OCI-LY7 (cell line): ENCODE data around the gene KCNIP3. TPM values are rescaled to one million over a fixed set of nuclear protein-coding genes. Genes with fewer than 3 reads are reported as not detected.

Source experiments
- BruUV-seq: library from RNA; stranded (reverse); fragments of 400-500 nt; replicated peaks from 2 replicates; lab custom pipeline; 2021; lab: Mats Ljungman, UMichigan
- CTCF ChIA-PET: fragments of 300-600 bp; sonication (Branson Sonifier 250); formaldehyde crosslinking; loops from one replicate; lab custom pipeline; 2022; ENCODE audit warnings: antibody characterized with exemption; ENCODE audit not compliant: unreplicated experiment; lab: Charles Lee
- POLR2A ChIA-PET: fragments of 300-600 bp; sonication (Branson Sonifier 250); formaldehyde crosslinking; loops from one replicate; lab custom pipeline; 2022; ENCODE audit warnings: antibody characterized with exemption; lab: Charles Lee
- DNase-seq: peaks from one replicate; pipeline ENCODE4 v3.0.0-alpha.2; 2015; ENCODE audit warnings: low spot score
- H2AFZ ChIP-seq: fragments of 200-600 bp; sonication (generic), shearing (Covaris generic); 2 replicates; pipeline ENCODE4 v1.6.1; 2014; ENCODE audit warnings: mild to moderate bottlenecking, antibody characterized with exemption, low read length, moderate library complexity
- H3K27ac ChIP-seq: fragments of 200-600 bp; sonication (generic); 2 replicates; pipeline ENCODE4 v1.5.1; 2014; ENCODE audit warnings: mixed run types, low read depth, mild to moderate bottlenecking, moderate library complexity, low read length, inconsistent platforms; ENCODE audit not compliant: poor library complexity, severe bottlenecking
- H3K36me3 ChIP-seq: fragments of 200-600 bp; sonication (generic); 2 replicates; pipeline ENCODE4 v1.6.1; 2014; ENCODE audit warnings: mild to moderate bottlenecking, antibody characterized with exemption, low read length, moderate library complexity, mixed read lengths; ENCODE audit not compliant: insufficient read depth
- H3K4me1 ChIP-seq: fragments of 200-600 bp; sonication (generic); 2 replicates; pipeline ENCODE4 v1.5.1; 2014; ENCODE audit warnings: mild to moderate bottlenecking, low read length; ENCODE audit not compliant: insufficient read depth, poor library complexity, severe bottlenecking
- H3K4me2 ChIP-seq: fragments of 200-600 bp; sonication (generic); 2 replicates; pipeline ENCODE4 v1.6.1; 2014; ENCODE audit warnings: mild to moderate bottlenecking, low read length
- H3K4me3 ChIP-seq: fragments of 200-600 bp; sonication (generic); 2 replicates; pipeline ENCODE4 v1.5.1; 2014; ENCODE audit warnings: mild to moderate bottlenecking, low read depth, low read length; ENCODE audit not compliant: poor library complexity, severe bottlenecking
- H3K79me2 ChIP-seq: fragments of 200-600 bp; sonication (generic); 2 replicates; pipeline ENCODE4 v1.6.1; 2016; ENCODE audit warnings: low read depth, mild to moderate bottlenecking, low read length, moderate library complexity, mixed read lengths; ENCODE audit not compliant: insufficient read depth
- H3K9me2 ChIP-seq: fragments of 200-600 bp; sonication (generic); 2 replicates; pipeline ENCODE4 v1.6.1; 2016; ENCODE audit warnings: mild to moderate bottlenecking, low read length, mixed read lengths; ENCODE audit not compliant: insufficient read depth
- H3K9me3 ChIP-seq: fragments of 200-600 bp; sonication (generic); 2 replicates; pipeline ENCODE4 v1.6.1; 2014; ENCODE audit warnings: mild to moderate bottlenecking, mixed run types, low read length, mixed read lengths
- H4K20me1 ChIP-seq: fragments of 200-600 bp; sonication (generic); 2 replicates; pipeline ENCODE4 v1.6.1; 2014; ENCODE audit warnings: mild to moderate bottlenecking, antibody characterized with exemption, low read length, moderate library complexity, mixed read lengths; ENCODE audit not compliant: insufficient read depth
- EZH2phosphoT487 ChIP-seq: fragments of 200-600 bp; sonication (generic); IDR thresholded peaks from 2 replicates; pipeline ENCODE4 v1.6.1; 2018; ENCODE audit warnings: low read depth, borderline replicate concordance, mild to moderate bottlenecking, mixed run types, antibody characterized with exemption, low read length, moderate library complexity, mixed read lengths
- intact Hi-C: fragments of 100-400 bp; cut with micrococcal nuclease; formaldehyde crosslinking; loops from one replicate; pipeline ENCODE4 v1.10.0; 2022; ENCODE audit not compliant: unreplicated experiment
- total RNA-seq, 2 experiments: library from RNA; depleted of rRNA in 1 of 2; stranded (reverse); fragments of >200 nt in 1 of 2; shearing (Covaris generic) in 1 of 2; gene quantifications; 2 replicates each; pipeline ENCODE4 v1.2.3, GENCODE V29; 2014 to 2022
- TF ChIP-seq, protein P1 (sequence below): fragments of 200-600 bp; sonication (generic); conservative IDR thresholded peaks from 2 replicates; pipeline ENCODE4 v1.5.1; 2014; ENCODE audit warnings: mild to moderate bottlenecking, antibody characterized with exemption, low read length, moderate library complexity, mixed read lengths

KCNIP3 gene
- total RNA-seq, 2 experiments from 2014 or later, result not detected

DNA sequence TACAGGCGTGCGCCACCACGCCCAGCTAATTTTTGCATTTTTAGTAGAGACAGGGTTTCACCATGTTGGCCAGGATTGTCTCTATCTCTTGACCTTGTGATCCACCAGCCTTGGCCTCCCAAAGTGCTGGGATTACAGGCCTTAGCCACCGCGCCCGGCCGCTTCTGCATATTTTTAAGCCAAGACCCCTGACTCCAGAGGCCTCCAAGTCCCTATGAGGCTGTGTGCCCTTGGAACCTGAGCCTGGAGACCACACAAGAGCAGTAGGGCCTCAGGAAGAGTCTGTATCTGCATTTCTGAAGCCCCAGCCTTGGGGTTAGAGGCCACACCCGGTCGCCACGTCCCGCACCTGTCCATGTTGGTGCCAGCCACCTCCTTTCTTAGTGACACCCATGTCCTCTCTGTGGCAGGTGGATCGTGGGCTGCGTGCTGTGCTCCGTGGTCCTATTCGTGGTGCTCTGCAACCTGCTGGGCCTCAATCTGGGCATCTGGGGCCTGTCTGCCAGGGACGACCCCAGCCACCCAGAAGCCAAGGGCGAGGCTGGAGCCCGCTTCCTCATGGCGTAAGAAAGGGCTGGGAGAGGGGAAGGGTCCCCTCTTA lies 17.6 kb upstream of the KCNIP3 start:
- TF ChIP-seq EZH2phosphoT487, result no peak
- TF ChIP-seq, protein P1, sequence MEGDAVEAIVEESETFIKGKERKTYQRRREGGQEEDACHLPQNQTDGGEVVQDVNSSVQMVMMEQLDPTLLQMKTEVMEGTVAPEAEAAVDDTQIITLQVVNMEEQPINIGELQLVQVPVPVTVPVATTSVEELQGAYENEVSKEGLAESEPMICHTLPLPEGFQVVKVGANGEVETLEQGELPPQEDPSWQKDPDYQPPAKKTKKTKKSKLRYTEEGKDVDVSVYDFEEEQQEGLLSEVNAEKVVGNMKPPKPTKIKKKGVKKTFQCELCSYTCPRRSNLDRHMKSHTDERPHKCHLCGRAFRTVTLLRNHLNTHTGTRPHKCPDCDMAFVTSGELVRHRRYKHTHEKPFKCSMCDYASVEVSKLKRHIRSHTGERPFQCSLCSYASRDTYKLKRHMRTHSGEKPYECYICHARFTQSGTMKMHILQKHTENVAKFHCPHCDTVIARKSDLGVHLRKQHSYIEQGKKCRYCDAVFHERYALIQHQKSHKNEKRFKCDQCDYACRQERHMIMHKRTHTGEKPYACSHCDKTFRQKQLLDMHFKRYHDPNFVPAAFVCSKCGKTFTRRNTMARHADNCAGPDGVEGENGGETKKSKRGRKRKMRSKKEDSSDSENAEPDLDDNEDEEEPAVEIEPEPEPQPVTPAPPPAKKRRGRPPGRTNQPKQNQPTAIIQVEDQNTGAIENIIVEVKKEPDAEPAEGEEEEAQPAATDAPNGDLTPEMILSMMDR, result no peak
- POLR2A ChIA-PET, result no interaction called here
- no peak overlapping the region for H2AFZ ChIP-seq
- BruUV-seq, result no TSS peak
- H3K36me3 ChIP-seq, result no peaks in the 10 kb centered on the region
- intact Hi-C loops, result no loop called here
- no peak overlapping the region for H3K27ac ChIP-seq
- CTCF ChIA-PET, result no interaction called here
- H3K4me3 ChIP-seq, result no peak overlapping the region
- no peak for DNase-seq
- H3K4me1 ChIP-seq, result no peaks in the 10 kb centered on the region
- no peaks in the 10 kb centered on the region for H3K9me2 ChIP-seq
- no peaks in the 10 kb centered on the region for H3K79me2 ChIP-seq
- no peaks in the 10 kb centered on the region for H4K20me1 ChIP-seq
- no peak overlapping the region for H3K4me2 ChIP-seq
- H3K9me3 ChIP-seq, result no peaks in the 10 kb centered on the region

DNA sequence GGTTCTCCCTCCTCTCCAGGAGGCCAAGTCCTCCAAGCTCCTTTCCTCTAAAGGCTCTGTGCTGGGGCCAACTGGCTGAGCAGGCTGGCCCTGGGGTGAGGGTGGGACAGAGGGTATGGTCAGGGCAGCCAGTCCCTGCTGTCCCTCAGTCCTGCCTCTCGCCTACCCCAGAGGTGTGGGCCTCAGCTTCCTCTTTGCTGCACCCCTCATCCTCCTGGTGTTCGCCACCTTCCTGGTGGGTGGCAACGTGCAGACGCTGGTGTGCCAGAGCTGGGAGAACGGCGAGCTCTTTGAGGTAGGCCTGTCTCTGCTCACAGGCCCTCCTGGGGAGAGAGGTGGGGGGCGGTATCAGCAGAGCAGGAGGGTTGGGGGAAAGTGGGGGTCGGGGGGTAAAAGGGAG lies 16.1 kb upstream of the KCNIP3 start:
- no peak overlapping the region for H3K27ac ChIP-seq

DNA sequence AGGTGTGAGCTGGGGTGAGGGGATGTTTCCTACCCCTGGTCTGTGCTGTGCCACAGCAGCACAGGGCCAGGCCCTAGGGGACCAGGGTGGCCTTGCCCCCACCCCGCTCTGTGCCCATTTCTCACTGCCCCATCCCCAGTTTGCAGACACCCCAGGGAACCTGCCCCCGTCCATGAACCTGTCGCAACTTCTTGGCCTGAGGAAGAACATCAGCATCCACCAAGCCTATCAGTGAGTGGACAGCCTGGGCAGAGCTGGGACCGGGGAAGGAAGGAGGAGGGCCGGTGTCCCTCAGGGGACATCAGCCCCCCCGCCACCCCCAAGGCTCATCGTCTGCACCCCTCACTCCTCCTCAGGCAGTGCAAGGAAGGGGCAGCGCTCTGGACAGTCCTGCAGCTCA lies 15.4 kb upstream of the KCNIP3 start:
- POLR2A ChIA-PET, result no interaction called here
- BruUV-seq, result no TSS peak
- CTCF ChIA-PET, result no interaction called here

More for the DNA sequence above, 16.1 kb upstream of the KCNIP3 start:
- Histone ChIP-seq H3K36me3 (no peaks in the 10 kb centered on the region), H3K4me3 (no peak overlapping the region), H3K9me2 (no peaks in the 10 kb centered on the region), H3K79me2 (no peaks in the 10 kb centered on the region), H3K9me3 (no peaks in the 10 kb centered on the region), H3K4me2 (no peak overlapping the region), H3K4me1 (no peaks in the 10 kb centered on the region), H2AFZ (no peak overlapping the region), H4K20me1 (no peaks in the 10 kb centered on the region)
- intact Hi-C loops, result no loop called here
- ChIA-PET POLR2A (no interaction called here), CTCF (no interaction called here)
- DNase-seq, result no peak
- TF ChIP-seq, protein P1, result no peak
- TF ChIP-seq EZH2phosphoT487, result no peak
- BruUV-seq, result no TSS peak

More for the DNA sequence above, 15.4 kb upstream of the KCNIP3 start:
- Histone ChIP-seq H3K4me3 (no peak overlapping the region), H3K36me3 (no peaks in the 10 kb centered on the region), H3K79me2 (no peaks in the 10 kb centered on the region), H3K4me2 (no peak overlapping the region), H3K27ac (no peak overlapping the region), H3K9me2 (no peaks in the 10 kb centered on the region), H3K9me3 (no peaks in the 10 kb centered on the region), H2AFZ (no peak overlapping the region), H4K20me1 (no peaks in the 10 kb centered on the region), H3K4me1 (no peaks in the 10 kb centered on the region)
- DNase-seq, result no peak
- intact Hi-C loops, result no loop called here
- no peak for TF ChIP-seq EZH2phosphoT487
- TF ChIP-seq, protein P1, result no peak
